ENCODE results near the gene BRSK2.
"Not testable (repeated sequence)": the region's sequence is repeated elsewhere in the genome, so short reads cannot be mapped to it uniquely, and the experiment has no call there.

The BRSK2 gene

DNA sequence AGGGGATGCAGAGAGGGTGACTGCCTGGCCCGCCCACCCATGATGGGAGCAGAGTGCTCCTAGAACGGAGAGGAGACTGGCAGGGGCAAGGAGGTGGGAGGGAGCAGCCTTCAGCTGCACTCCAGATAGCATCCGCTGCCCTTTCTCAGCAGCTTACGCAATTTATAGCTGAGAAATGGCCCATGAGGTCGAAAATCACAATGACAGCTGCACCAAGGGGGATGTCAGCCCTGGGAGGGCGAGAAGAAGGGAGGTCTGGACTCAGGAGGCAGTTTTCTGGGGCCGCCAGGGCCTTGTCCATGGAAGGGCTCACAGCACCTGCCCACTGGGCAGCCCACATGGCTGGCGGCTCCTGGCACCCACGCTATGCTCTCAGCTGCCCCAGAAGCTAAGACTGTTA is 114.4 kb downstream of the BRSK2 start:
- Mint-ChIP-seq H3K36me3 (peaks cover 15% of the 10 kb centered on the region), H3K27me3 (no peaks in the 10 kb centered on the region), H3K9me3 (no peaks in the 10 kb centered on the region), H3K27ac (no peak overlapping the region), H3K4me1 (peaks cover 58% of the 10 kb centered on the region), H3K4me3 (no peak overlapping the region)
- ATAC-seq: no peak

DNA sequence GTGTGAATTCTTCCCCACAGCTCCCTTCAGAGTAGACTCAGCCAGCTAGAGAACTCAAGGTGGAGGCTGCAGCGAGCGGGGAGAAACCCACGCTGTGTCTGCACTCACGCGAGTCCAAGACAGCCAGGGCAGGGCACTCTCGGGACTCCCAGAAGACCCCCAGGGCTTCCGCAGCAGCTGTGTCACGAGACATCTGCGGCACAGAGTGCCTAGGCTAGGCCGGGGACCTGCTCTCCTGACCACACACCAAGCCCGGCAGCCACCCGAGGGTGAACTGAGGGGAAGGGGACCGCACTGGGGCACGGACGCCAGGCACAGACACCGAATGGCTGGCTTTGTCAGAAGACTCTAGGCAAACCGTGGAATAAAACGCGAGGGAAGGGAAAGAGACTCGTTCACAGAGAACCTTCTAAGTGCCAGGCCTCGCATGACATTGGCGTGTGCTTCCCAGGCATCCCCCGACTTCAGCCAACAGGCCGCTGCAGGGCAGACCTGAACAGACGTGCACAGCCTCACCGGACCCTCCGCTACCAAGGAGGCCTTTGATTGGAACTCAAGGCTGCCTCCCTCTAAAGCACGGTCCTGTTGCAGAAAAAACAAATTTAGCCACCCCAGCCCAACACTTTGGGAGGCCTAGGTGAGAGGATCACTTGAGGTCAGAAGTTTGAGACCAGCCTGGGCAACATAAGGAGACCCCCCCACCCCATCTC is 115.0 kb downstream of the BRSK2 start:
- Mint-ChIP-seq H3K27ac (no peak overlapping the region), H3K4me3 (no peak overlapping the region), H3K36me3 (peaks cover 13% of the 10 kb centered on the region), H3K9me3 (no peaks in the 10 kb centered on the region), H3K4me1 (peaks cover 63% of the 10 kb centered on the region), H3K27me3 (no peaks in the 10 kb centered on the region)
- ATAC-seq: no peak

DNA sequence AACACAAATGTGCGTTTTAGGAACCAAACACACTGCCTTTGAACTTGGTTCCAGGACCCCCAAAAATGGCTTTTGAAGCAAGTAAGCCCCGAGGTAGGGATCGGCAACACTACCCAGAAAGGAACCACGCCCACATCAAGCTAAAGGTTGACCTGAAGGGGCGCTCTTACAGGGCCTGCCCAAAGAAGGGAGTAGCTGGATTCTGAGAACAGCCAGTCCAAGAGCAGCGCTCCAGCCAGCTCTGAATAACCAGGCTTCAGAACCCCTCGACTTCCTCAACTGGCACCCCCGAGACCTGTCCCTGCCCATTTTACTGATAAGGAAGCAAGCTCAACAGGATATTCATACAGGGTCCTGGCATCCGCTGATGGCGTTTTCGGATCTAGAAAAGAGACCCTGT is 115.7 kb downstream of the BRSK2 start:
- H3K36me3 Mint-ChIP-seq: peaks cover 13% of the 10 kb centered on the region
- ATAC-seq: no peak

DNA sequence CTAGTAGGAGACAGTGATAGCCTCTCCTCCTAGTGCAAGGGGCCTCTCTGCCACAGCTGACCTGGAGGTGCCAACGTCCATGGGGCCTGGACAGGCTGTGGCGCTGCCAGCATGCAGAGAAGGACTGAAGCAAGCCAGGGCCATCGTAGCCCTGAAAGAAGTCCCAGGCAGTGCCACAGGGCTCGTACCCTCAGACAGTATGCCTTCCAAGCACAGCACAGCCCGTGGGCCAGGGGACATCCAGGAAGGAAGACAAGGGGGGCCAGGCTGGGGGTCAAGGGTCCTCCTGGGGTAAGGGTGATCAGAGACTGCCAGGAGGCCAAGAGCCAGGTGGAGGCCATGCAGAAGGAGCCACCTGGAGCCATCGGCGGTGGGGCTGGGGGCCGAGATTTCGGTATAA is 117.2 kb downstream of the BRSK2 start:
- no peak for ATAC-seq
- no peak overlapping the region for H3K4me3 Mint-ChIP-seq
- H3K4me1 Mint-ChIP-seq: peaks cover 64% of the 10 kb centered on the region
- peaks cover under 1% of the 10 kb centered on the region for H3K36me3 Mint-ChIP-seq
- no peak overlapping the region for H3K27ac Mint-ChIP-seq
- H3K27me3 Mint-ChIP-seq: no peaks in the 10 kb centered on the region
- no peaks in the 10 kb centered on the region for H3K9me3 Mint-ChIP-seq

More for the DNA sequence above, 115.7 kb downstream of the BRSK2 start:
- H3K4me1 Mint-ChIP-seq: peaks cover 65% of the 10 kb centered on the region
- no peak overlapping the region for H3K27ac Mint-ChIP-seq
- no peak overlapping the region for H3K4me3 Mint-ChIP-seq
- no peaks in the 10 kb centered on the region for H3K27me3 Mint-ChIP-seq
- H3K9me3 Mint-ChIP-seq: no peaks in the 10 kb centered on the region

DNA sequence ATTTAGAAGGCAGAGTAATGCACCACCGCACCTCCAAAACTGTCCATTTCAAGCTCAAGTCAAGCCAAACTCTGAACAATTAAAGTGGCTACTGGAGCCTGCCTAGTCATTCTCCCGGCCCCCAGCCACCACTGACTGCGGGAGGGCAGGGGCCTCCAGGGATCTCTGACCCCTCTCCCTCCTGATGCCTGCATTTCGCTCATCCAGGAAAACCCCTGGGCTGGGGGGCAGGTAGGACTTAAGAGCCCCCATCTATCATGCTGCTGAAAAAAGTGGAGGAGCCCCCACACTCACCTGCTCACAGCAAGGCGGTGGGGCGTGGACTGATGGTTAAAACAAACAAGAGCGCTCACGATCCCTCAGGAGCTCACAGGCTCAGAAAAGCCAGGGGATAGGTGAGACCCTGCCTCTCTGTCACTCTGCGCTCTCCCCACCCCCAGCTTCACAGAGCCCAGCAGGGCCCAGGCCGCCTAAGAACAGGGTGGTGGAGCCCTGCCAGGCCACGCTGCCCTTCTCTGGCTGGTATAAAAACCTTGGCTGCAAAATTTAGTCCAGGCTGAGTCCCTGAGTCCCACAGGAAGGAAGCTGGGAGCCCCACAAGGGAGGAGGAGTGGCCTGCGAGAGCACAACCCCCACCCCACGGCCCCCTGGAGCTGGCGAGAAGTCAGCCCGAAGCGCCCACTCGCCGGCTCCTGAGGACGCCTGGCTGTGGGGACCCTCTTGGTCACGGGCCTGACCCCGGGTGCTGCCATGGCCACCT is 117.8 kb downstream of the BRSK2 start:
- Mint-ChIP-seq H3K27me3 (no peaks in the 10 kb centered on the region), H3K27ac (no peak overlapping the region), H3K36me3 (no peaks in the 10 kb centered on the region), H3K4me1 (peaks cover 65% of the 10 kb centered on the region), H3K9me3 (no peaks in the 10 kb centered on the region), H3K4me3 (no peak overlapping the region)
- no peak for ATAC-seq

DNA sequence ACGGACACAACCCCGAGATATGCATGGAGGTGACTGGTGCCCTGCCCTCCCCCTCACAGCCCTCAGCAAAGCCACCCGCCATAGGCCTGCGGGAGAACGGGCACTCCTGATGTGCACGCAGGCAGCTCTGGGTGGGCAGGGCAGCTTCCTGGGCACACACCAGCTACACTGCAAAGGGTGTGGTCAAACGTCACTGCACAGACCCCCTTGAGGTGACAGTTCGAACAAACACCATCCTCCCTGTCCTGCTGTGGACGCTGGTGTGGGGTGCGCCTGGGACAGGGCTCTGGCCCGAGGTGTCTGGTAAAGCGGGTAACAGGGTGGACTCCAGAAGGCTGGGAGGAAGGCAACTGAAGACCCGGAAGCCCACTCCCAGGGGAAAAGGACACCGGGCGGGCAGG is 118.8 kb downstream of the BRSK2 start:
- Mint-ChIP-seq H3K36me3 (peaks cover 4% of the 10 kb centered on the region), H3K9me3 (no peaks in the 10 kb centered on the region), H3K4me1 (peaks cover 67% of the 10 kb centered on the region), H3K27ac (no peak overlapping the region), H3K4me3 (no peak overlapping the region), H3K27me3 (no peaks in the 10 kb centered on the region)
- no peak for ATAC-seq

DNA sequence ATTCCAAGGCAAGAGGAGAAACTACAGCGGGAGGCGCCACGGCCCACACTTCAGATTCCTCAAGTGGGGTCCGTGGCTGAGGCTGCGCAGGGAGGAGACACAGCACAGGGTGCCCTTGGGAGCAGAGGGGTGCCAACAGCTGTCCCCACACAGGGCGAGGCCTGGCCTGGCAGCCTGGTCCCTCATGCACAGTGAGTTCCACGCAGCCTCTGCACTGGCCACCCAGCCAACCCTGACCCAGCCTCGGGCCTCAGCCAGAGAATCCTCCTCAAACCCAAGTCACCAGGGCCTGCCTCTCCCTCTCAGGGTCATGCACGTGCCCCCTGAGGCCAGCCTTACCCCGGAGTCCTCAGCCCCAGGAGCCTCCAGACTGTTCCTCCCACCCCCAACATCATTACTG is 119.3 kb downstream of the BRSK2 start:
- no peak overlapping the region for H3K4me3 Mint-ChIP-seq
- no peak overlapping the region for H3K27ac Mint-ChIP-seq
- H3K4me1 Mint-ChIP-seq: peaks cover 67% of the 10 kb centered on the region
- H3K36me3 Mint-ChIP-seq: peaks cover 7% of the 10 kb centered on the region
- ATAC-seq: no peak
- no peaks in the 10 kb centered on the region for H3K27me3 Mint-ChIP-seq
- no peaks in the 10 kb centered on the region for H3K9me3 Mint-ChIP-seq

DNA sequence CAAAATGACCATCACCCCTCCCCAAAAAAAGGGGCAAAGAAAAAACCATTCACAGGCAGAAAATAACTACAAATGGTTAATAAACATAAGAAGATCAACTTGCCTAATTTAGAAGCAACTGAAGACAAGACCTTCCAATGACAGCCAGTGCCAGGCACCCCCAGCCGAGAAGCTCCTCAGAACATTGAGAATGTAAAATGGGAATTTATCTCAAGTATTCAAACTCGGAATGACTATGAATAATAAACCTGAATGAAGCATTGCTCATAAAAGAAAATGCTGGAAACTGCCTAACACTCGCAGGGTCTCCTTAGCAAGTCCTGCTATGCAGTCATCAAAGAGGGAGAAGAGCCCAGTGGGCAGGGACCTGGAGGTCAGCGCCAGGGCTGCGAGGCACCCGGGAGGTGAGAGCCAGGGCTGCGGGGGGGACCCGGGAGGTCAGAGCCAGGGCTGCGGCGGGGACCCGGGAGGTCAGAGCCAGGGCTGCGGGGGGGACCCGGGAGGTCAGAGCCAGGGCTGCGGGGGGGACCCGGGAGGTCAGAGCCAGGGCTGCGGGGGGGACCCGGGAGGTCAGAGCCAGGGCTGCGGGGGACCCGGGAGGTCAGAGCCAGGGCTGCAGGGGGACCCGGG is 120.0 kb downstream of the BRSK2 start:
- no peaks in the 10 kb centered on the region for H3K27me3 Mint-ChIP-seq
- H3K27ac Mint-ChIP-seq: no peak overlapping the region
- H3K4me1 Mint-ChIP-seq: peaks cover 67% of the 10 kb centered on the region
- H3K4me3 Mint-ChIP-seq: no peak overlapping the region
- no peak for ATAC-seq
- no peaks in the 10 kb centered on the region for H3K9me3 Mint-ChIP-seq
- peaks cover 7% of the 10 kb centered on the region for H3K36me3 Mint-ChIP-seq

DNA sequence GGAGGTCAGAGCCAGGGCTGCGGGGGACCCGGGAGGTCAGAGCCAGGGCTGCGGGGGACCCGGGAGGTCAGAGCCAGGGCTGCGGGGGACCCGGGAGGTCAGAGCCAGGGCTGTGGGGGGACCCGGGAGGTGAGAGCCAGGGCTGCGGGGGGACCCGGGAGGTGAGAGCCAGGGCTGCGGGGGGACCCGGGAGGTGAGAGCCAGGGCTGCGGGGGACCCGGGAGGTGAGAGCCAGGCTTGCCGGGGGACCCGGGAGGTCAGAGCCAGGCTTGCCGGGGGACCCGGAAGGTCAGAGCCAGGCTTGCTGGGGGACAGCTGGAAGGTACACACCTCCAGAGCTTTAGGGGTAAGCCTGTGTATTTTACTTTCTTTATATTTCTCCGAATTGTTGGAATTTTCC is 120.6 kb downstream of the BRSK2 start:
- H3K27ac Mint-ChIP-seq, ATAC-seq, H3K36me3 Mint-ChIP-seq, H3K9me3 Mint-ChIP-seq, H3K4me3 Mint-ChIP-seq, H3K27me3 Mint-ChIP-seq: not testable (repeated sequence)
- H3K4me1 Mint-ChIP-seq: peaks cover 68% of the 10 kb centered on the region

DNA sequence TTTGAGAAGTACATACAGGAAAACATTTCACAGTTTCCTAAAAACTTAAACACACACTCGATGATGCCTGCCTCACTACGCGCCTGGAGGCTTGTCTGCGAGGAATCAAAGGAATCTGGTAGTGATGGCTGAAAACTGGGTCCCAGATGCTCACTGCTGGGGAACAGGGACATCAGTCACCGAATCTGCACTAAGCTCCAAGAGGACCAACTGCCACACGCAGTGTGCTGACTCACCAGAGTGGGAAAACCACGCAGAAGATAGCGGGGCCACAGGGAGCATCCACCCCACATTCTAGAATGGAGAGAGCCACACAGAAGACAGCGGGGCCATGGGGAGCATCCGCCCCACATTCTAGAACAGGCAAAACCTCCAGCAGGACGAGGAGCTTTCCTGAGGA is 121.2 kb downstream of the BRSK2 start:
- Mint-ChIP-seq H3K4me3 (no peak overlapping the region), H3K9me3 (no peaks in the 10 kb centered on the region), H3K27me3 (no peaks in the 10 kb centered on the region), H3K4me1 (peaks cover 74% of the 10 kb centered on the region), H3K36me3 (peaks cover 7% of the 10 kb centered on the region), H3K27ac (no peak overlapping the region)
- ATAC-seq: no peak

DNA sequence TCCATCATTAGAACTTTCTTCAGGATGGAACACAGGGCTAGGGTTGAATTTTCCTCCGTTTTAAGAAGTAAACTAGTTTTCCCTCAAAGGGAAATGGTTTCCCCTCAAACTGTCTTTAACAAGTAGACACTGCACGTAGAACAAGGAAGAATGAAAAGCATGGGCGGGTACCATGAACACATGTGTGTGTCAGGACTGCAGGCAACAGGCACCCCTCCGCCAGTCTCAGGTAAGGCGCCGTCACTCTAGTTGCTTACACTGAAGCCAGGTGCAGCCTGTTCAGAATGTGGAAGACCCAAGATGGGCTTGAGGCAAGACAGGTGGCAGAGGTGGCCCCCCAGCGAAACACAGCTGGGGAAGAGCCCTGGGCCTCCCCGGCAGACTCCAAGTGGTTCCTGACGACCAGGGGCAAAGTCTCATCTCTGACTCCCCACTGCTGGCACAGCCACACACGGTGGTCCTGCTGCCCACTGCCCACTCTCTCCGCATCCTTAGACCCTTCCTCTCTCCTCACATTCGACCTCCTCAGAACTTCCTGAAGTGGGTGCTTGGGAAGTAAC is 122.3 kb downstream of the BRSK2 start:
- H3K36me3 Mint-ChIP-seq: peaks cover 7% of the 10 kb centered on the region
- no peak overlapping the region for H3K4me3 Mint-ChIP-seq
- H3K27ac Mint-ChIP-seq: no peak overlapping the region
- H3K9me3 Mint-ChIP-seq: no peaks in the 10 kb centered on the region
- no peak for ATAC-seq
- peaks cover 75% of the 10 kb centered on the region for H3K4me1 Mint-ChIP-seq
- no peaks in the 10 kb centered on the region for H3K27me3 Mint-ChIP-seq
